GM12891 (cell line): ENCODE measurements around the gene NASP.

Source experiments
- POLR2A ChIP-seq: IDR thresholded peaks from 2 replicates; pipeline ENCODE4 v1.6.1; 2011; ENCODE audit warnings: low read depth, low read length, control low read depth
- POLR2AphosphoS5 ChIP-seq: IDR thresholded peaks from 2 replicates; pipeline ENCODE4 v1.6.1; 2011; ENCODE audit warnings: low read depth, low read length, control low read depth
- POU2F2 ChIP-seq: IDR thresholded peaks from 2 replicates; pipeline ENCODE4 v1.6.1; 2011; ENCODE audit warnings: low read depth, mild to moderate bottlenecking, control low read depth, low read length, moderate library complexity

DNA sequence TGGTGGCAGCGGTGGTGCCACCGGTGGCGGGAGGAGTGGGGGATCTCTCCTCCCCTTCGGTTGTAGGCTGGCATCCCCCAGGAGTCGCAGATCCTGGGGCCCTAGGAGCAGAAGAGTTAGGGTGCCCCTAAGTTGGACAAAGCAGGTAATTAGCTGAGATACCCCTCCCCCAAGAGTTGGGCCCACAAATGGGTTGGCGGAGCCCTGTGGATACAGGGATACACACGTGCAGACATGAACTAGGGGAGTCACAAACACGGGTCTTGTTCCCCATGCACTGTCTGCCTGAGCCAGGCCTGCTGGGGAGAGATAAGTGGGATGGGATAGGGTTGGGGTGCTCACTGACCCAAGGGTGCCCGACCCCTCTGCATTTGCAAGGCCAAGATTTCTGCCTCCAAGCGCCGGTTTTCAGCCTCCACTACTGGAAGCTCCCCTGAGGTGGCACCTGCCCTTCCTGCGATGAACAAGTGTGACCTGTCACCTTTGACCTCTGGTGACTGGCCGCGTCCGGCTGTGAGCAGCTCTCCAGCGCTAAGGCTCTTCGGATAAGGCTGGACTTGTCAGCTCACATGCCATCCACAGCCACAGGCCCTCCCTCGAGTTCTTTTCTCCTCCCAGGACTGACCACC is 38.2 kb downstream of the NASP start:
- TF ChIP-seq POLR2A (no peak), POU2F2 (no peak), POLR2AphosphoS5 (no peak)
